AG04449 (cell line): ENCODE measurements around the gene MVK.

Experiments
- CTCF ChIA-PET: fragments of 350-600 bp; formaldehyde crosslinking; extraction: SDS; loops from one replicate; lab custom pipeline; 2021; ENCODE audit warnings: antibody characterized with exemption; lab: Yijun Ruan, JAX
- POLR2A ChIA-PET: fragments of 400-600, 350-600 bp; formaldehyde crosslinking; extraction: SDS; loops from one replicate; lab custom pipeline; 2020; ENCODE audit warnings: antibody characterized with exemption, inconsistent platforms; lab: Yijun Ruan, JAX
- DNase-seq: peaks from one replicate; pipeline ENCODE4 v3.0.0-alpha.2; 2010; ENCODE audit warnings: low read depth, low spot score
- H3K4me3 ChIP-seq: 2 replicates; pipeline ENCODE4 v1.5.1; 2011; ENCODE audit warnings: low read depth, mild to moderate bottlenecking, control low read depth, low read length
- CTCF ChIP-seq: IDR thresholded peaks from one replicate; pipeline ENCODE4 v1.5.1; 2011; ENCODE audit warnings: mild to moderate bottlenecking, moderate library complexity, low read length, control low read depth, inconsistent platforms; ENCODE audit not compliant: insufficient read depth; ENCODE audit errors: missing control alignments

MVK gene

GRCh38 chr12:109630815-109631214 lies 57.2 kb downstream of the MVK start:
- CTCF ChIA-PET = interaction anchor here (1.6 kb wide), 1 partner anchor 10 kb away, joined by 4 read pairs; no protein-coding TSS in a partner anchor
- POLR2A ChIA-PET = no interaction called here
- no peak for TF ChIP-seq CTCF
- H3K4me3 ChIP-seq = no peak overlapping the region
- no peak for DNase-seq

DNA sequence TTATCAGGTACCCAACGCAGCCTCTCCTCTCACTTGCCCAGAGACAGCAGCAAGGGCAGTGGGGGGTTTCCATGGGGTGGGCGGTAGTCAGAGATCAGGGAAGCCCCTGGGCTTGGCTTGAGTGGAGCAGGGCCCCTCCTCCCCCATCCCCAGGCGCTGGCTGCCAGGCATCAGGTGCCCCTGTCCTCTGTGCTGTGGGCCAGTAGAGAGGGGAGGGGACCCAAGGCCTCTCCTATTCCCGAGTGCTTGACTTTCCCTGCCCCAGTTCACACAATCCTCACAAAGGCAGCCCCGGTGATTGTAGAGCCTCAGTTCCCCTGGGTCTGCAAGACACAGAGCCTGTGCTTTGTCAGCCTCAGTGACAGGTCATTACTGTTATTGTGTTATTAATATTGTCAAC lies 57.7 kb downstream of the MVK start:
- H3K4me3 ChIP-seq = no peak overlapping the region
- CTCF ChIA-PET = no interaction called here
- no peak for DNase-seq
- no peak for TF ChIP-seq CTCF
- POLR2A ChIA-PET = no interaction called here

- H3K4me3 ChIP-seq = no peak overlapping the region
- POLR2A ChIA-PET = no interaction called here
- no peak for TF ChIP-seq CTCF
- no peak for DNase-seq
- CTCF ChIA-PET = no interaction called here
Measured at GRCh38 chr12:109631751-109632150, 58.2 kb downstream of the MVK start.

- TF ChIP-seq CTCF = no peak
- ChIA-PET CTCF (no interaction called here), POLR2A (no interaction called here)
- H3K4me3 ChIP-seq = no peak overlapping the region
- no peak for DNase-seq
Measured at GRCh38 chr12:109632342-109632741, 58.7 kb downstream of the MVK start.

- no peak for DNase-seq
- POLR2A ChIA-PET = no interaction called here
- CTCF ChIA-PET = no interaction called here
- no peak overlapping the region for H3K4me3 ChIP-seq
- TF ChIP-seq CTCF = no peak
Measured at GRCh38 chr12:109635717-109636116, 62.1 kb downstream of the MVK start.

DNA sequence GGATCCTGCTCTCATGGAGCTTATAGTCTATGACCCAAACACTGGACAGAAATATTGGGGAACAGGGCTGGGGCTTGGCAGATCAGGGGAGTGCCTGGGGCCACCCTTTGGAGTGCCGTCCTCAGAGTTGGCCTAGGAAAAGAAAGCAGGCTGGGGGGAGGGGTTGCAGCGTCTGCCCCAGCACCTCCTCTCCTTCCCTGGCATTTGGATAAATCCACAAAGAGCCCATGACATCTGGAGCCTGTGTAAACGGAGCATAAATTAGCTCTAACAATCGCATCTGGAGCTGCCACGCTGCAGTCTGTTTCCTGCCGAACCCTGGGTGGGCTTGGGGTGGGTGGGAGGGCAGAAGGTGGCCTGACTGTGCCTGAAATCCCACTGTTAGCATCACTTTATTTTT lies 63.8 kb downstream of the MVK start:
- ChIA-PET CTCF (no interaction called here), POLR2A (no interaction called here)
- DNase-seq = no peak
- TF ChIP-seq CTCF = no peak
- H3K4me3 ChIP-seq = no peak overlapping the region
